IPS-18c (cell line): Measurements from ENCODE around the gene CHMP1B.
"Not testable (repeated sequence)": the region's sequence is repeated elsewhere in the genome, so short reads cannot be mapped to it uniquely, and the experiment has no call there.

ENCODE experiments used
- H3K4me3 ChIP-seq: 2 replicates; pipeline ENCODE4 v1.7.0; 2013; ENCODE audit warnings: low read depth, mild to moderate bottlenecking, low read length, moderate library complexity; ENCODE audit not compliant: insufficient read depth
- H3K9me3 ChIP-seq: one replicate; pipeline ENCODE4 v1.6.1; 2013; ENCODE audit warnings: mild to moderate bottlenecking, low read length, moderate library complexity; ENCODE audit not compliant: control insufficient read depth, insufficient read depth

The CHMP1B gene

DNA sequence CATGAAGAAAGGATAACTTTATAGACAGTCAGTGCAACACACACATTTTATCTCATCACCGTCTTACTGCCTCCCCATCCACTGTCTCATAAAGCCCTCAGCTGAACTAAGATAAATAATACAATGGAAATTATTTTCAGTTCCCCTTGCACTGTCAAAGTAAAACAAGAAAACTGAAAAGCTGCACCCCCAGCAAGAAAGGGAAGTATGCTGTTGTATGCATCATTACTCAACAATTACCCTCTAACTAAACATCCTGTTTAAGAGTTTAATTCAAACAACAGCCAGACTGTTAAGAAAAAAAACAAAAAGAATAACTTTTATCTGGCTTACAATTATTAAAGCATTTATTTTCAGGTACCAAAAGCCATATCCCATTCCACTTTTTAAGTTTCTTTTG lies 31.9 kb downstream of the CHMP1B start:
- H3K4me3 ChIP-seq: no peak overlapping the region
- no peaks in the 10 kb centered on the region for H3K9me3 ChIP-seq

DNA sequence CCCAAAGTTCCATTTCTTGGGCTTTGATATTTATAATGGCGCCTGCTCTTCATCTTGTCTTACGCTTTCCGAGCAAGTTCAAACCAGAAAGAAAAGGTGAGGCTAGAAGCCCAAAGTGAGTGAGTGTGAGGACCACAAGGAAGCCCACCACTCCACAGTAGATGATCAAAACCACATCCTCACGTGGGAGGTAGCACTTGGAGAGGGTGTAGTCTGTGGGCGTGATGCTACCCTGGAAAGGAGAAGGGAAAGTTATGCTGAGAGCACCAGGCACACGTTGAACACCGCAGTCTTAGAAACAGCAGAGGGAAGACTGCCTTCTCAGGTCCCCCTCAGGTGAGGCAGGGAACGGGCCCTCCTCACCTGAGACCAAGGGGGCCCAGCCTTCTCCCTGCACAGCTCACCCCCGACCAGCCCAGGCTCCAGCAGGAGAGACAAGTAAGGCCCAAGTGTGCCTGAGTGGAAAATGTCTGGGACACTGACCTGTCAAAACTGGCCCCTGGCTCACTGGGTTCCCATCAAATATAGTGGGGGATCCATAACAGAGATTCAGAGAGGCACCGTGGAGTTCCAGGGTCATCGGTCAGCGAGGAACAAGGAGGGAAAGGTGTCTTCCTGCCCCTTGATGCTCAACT lies 33.3 kb downstream of the CHMP1B start:
- no peaks in the 10 kb centered on the region for H3K9me3 ChIP-seq
- no peak overlapping the region for H3K4me3 ChIP-seq

DNA sequence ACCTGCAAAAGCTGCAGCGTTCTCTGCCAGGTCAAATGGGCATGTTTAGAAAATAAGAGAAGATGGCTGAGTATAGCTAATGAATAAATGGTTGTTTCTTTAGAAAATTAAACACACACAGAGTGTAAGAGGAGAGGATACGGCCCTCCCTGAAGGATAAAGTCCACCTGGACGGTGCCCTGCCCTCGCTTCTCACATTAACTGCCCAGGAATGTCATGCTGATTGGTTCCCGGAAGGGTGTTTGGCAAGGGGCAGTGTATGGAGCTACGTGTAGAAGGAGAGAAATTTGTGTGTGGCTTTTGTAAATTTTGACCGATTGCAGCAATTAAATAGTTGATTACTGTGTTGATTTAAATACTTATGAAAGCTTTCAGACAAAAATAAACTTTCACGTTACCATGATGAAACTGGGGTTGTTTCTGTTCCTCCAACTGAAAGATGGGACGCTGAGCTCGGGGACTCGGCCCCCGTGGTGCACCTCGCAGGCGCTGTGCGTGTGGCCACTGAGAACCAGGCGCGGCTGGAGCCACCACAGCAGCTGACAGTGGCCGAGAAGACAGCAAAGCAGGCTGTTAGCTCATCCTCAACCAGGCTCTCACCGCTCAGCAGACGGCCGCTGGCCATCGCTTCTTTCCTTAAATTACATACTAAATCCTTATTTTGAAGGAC lies 34.2 kb downstream of the CHMP1B start:
- H3K9me3 ChIP-seq: no peaks in the 10 kb centered on the region
- H3K4me3 ChIP-seq: no peak overlapping the region

DNA sequence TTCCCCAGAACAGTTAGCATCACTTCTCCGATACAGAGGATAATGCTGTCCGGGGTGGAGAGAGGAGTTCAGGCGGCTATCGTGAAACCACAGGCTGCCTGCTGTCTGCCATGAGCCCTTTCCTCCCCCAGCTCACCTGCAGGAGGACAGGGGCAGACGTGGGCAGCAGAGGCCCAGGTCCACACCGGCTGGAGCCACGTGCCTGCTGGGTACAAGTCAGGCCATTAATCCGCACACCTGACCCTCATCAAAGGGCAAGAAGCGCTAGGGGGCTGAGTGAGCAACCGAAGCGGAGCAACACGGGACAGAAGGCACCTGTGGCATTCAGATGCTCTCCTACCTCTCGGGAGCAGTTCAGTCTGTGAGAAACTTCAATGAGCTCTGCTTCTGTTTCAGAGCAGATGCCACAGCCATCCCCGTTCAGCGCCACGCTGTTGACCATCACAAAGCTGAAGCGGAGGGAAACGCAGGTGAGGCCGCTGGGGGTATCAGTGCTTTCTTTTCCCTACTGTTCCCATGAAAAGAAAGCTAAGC lies 35.4 kb downstream of the CHMP1B start:
- Histone ChIP-seq H3K4me3 (no peak overlapping the region), H3K9me3 (no peaks in the 10 kb centered on the region)

DNA sequence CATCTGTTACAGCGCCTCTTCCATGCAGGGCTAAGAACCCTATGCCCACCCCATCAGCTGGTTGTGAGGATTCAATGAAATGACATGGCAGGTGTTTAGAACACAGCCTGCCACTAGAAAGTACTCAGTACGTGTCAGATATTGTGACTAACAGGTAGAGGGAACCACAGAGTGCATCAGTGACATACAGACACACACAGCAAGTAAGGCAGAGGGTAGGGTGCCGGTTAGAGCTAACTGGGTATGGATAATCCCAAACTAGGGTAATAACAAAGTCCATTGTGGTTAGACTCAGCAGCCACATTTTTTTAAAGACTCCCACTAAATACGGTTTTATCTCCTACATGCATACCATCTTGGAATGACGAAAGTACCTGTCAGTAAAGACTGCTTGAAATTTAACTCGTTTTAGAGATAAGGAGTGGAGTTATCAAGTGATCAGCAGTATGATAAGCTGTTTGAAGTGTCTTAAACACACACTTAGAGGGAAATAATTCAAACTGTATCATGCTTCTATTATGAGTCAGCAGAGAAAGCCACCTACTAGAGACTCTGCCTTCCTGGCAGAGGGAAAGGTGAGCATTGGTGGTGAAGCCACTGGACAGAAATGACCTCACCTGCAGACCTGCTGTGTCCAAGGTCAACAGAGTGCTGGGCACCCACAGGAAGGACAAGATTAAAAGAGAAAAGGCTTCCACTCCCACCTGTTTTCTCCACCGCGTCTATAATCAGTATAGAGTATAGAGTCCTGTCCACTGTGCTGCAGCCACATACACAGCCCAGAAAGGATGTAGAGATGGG lies 36.3 kb downstream of the CHMP1B start:
- no peak overlapping the region for H3K4me3 ChIP-seq
- no peaks in the 10 kb centered on the region for H3K9me3 ChIP-seq

DNA sequence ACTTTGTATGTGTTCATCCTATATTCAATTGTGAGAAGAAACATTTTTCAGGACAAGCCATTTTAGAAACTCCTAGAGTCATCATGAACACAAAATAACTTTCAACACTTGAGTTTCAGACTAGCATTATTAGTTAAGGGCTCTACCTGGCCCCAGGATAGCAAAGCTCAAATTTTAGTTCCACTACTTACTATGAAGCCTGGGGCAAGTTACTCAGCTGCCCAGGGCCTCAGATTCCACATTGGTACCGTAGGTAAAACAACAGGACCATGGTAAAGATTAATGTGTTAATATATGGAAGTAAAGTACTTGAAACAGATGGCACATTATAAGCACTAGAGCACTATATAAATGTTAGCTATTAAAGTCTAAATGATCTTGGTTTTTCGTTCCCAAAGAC lies 37.5 kb downstream of the CHMP1B start:
- no peak overlapping the region for H3K4me3 ChIP-seq

DNA sequence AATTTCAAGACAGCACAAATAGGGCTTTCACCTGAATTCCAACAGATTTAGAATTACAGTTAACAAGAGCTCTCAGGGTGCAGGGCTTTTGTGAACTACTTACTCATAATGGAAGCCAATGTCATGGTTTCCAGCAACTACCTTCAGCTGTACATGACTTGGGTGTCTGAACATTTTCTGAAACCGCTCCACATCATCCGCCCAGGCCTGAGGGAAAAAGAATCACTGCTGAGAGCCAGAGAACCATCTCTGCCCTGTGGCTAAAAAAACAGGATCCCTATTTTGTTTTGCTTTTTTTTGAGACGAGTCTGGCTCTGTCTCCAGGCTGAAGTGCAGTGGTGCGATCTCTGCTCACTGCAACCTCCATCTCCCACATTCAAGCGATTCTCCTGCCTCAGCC lies 38.1 kb downstream of the CHMP1B start:
- H3K4me3 ChIP-seq: no peak overlapping the region

More for the DNA sequence above, 37.5 kb downstream of the CHMP1B start:
- H3K9me3 ChIP-seq: no peaks in the 10 kb centered on the region

DNA sequence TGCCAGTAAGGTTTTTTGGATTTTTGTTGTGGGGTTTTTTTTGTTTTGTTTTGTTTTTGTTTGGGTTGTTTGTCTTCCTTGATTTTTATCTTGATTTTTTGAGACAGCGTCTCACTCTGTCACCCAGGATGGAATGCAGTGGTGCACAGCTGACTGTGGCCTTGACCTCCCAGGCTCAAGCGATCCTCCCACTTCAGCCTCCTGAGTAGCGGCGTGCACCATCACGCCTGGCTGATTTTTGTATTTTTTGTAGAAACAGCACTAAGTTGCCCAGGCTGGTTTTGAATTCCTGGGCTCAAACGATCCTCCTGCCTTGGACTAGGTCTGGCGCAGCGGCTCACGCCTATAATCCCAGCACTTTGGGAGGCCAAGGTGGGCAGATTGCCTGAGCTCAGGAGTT lies 40.5 kb downstream of the CHMP1B start:
- H3K9me3 ChIP-seq: no peaks in the 10 kb centered on the region
- H3K4me3 ChIP-seq: no peak overlapping the region

More for the DNA sequence above, 38.1 kb downstream of the CHMP1B start:
- H3K9me3 ChIP-seq: no peaks in the 10 kb centered on the region

DNA sequence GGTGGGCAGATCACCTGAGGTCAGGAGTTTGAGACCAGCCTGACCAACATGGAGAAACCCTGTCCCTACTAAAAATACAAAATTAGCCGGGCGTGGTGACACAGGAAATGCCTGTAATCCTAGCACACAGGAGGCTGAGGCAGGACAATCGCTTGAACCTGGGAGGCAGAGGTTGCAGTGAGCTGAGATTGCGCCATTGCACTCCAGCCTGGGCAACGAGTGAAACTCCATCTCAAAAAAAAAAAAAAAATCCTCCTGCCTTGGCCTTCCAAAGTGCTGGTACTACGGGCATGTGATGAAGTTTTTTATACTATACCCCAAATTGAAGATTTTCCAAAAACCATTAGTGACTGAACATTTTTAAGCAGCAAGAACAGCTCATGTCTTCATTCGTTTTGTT lies 41.2 kb downstream of the CHMP1B start:
- H3K9me3 ChIP-seq, H3K4me3 ChIP-seq: not testable (repeated sequence)

DNA sequence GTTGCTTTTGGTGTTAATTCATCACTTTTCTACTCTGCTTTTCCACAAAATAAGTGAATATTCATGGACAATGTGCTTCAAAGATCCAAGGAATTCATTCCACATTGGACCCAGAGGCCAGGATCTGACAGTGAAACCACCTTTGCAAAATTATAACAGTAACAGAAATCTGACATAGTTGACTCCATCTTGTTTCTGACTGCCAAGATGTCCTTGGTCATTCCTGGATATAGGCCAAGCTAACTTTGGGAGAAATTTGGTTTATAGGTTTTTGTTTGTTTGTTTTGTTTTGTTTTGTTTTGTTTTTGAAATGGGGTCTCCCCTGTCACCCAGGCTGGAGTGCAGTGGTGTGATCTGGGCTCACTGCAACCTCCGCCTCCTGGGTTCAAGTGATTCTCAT lies 46.6 kb downstream of the CHMP1B start:
- Histone ChIP-seq H3K4me3 (no peak overlapping the region), H3K9me3 (no peaks in the 10 kb centered on the region)

DNA sequence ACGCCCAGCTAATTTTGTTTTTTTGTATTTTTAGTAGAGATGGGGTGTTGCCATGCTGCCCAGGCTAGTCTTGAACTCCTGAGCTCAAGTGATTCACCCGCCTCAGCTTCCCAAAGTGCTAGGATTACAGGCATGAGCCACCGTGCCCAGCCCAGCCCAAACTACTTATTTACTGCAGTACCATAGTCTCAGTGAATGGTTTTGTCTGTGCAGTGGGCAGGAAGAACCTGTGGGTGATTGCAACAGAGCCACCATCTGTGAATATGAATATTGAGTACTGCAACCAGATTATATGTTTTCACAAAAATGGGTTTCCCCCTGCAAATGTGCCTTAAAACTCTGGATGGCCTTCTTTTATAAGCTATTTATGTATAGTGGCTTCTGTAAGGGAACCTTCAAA lies 47.9 kb downstream of the CHMP1B start:
- H3K4me3 ChIP-seq: no peak overlapping the region
- no peaks in the 10 kb centered on the region for H3K9me3 ChIP-seq

DNA sequence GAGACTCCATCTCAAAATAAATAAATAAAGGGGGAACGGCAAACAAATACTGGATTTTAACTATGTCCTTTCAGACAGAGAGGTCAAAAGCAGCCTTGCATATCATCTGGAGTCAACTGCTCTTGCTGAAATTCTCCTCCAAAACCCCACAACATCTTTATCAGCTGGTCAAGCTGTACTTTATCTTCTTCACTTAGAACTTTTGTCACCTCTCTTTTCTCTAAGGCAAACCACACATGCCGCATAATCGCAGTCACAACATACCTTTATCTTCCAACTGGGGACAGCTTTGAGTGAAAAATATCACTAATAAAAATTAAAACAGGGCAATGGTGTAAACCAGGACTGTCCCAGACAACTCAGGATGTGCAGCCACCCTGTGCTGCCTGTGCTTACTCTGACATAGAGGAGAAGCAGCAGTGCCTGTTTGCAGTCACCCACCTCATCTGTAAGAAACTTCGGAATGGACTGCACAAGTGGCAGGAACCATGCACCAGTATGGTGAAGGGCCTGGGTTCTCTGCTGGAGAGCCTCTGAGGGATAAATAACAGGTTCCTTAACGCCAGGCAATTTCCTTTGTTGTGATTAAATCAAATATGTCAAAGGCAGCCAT lies 50.7 kb downstream of the CHMP1B start:
- no peak overlapping the region for H3K4me3 ChIP-seq
- no peaks in the 10 kb centered on the region for H3K9me3 ChIP-seq

DNA sequence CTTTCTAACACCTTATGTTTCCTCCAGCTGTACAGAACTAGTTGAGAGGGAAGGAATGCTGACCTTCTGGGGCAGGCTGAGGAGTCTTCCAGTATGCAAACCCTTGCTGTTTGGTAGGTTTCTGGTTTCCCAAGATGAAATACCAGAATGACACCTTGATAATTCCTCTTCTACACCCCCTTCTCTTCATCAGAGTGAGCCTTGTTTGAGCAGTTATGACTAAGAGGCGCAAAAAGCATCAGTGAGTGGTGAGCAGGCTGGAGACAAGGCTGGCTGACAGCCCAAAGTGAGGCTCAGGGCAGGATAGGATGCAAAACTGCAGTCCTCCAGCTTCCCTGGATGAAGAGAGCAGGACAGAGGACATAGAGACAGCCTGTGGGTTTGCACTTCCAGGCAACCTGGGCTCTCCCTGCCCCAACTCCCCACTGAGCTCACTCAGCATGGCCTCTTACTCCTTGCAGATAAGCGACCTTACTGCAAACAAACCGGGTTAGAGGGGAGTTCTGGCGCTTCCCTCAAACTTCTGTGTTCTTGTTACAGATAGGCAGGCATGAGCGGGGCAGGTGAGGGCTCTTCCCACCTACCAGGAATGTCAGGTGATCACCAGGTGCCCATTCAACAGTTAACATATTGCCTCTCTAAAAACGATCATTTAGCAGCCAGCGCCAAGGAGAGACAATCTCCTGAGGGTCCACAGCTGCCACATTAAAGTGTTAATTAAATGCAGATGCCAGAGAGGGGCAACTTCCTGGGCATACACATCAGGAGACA lies 51.5 kb downstream of the CHMP1B start:
- Histone ChIP-seq H3K4me3 (no peak overlapping the region), H3K9me3 (no peaks in the 10 kb centered on the region)
